GM18511 (cell line): ENCODE results near the gene PCDH1.
"Not testable (repeated sequence)": the region's sequence is repeated elsewhere in the genome, so short reads cannot be mapped to it uniquely, and the experiment has no call there.

Experiments used
- ATAC-seq: cut with Tn5 transposase; IDR thresholded peaks from one replicate; pipeline ENCODE4 v1.9.1; 2021; ENCODE audit warnings: mild to moderate bottlenecking, moderate library complexity; ENCODE audit not compliant: unreplicated experiment

Gene PCDH1

DNA sequence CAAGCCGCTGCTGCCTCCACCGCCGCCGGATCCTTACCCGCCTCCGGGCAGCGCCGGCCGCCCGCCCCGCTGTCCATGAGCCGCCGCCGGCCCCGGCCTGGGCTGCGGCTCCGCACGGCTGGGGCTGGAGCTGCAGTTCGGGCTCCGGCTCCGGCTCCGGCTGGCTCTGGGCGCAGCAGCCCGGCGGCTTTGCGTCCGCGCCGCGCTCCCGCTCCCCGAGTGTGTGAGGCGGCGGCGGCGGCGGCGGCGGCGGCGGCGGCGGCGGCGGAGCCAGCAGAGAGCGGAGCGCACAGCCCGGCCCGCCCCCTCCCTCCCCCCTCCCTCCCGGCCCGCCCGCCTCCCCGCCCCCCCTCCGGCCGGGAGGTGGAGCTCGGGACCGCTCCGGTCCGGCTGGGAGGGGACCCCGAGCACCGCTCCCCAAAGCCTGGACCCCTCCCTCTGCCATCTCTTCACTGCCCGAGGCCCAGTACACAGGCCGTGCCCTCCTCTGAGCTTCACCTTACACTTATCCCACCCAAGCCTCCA is at the start of gene PCDH1:
Gene PCDH1, minus strand, starts transcription at position 225 of the 525 bp plus-strand sequence. Its CDS starts 148 bp downstream, at position 77.
- ATAC-seq, result peak; percentile 14

DNA sequence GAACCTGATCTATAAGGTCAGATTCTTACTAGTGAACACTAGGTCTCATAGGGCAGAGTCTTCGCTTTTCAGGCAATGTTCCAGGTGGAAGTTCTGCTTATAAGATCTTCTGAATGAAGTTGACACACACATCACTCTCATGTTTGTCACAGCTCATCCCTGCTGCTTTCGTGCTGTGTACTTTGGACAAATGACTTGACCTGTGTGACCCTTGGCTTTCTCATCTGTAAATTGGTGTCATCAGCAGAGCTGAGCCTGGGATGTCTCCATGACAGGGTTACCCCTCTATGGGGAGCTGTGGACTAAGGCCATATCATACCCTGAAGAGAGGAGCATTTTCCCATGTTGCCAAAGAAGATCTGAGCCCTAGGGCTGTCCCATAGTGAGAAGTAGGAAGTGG is 48.2 kb upstream of the PCDH1 start:
- ATAC-seq, result no peak

DNA sequence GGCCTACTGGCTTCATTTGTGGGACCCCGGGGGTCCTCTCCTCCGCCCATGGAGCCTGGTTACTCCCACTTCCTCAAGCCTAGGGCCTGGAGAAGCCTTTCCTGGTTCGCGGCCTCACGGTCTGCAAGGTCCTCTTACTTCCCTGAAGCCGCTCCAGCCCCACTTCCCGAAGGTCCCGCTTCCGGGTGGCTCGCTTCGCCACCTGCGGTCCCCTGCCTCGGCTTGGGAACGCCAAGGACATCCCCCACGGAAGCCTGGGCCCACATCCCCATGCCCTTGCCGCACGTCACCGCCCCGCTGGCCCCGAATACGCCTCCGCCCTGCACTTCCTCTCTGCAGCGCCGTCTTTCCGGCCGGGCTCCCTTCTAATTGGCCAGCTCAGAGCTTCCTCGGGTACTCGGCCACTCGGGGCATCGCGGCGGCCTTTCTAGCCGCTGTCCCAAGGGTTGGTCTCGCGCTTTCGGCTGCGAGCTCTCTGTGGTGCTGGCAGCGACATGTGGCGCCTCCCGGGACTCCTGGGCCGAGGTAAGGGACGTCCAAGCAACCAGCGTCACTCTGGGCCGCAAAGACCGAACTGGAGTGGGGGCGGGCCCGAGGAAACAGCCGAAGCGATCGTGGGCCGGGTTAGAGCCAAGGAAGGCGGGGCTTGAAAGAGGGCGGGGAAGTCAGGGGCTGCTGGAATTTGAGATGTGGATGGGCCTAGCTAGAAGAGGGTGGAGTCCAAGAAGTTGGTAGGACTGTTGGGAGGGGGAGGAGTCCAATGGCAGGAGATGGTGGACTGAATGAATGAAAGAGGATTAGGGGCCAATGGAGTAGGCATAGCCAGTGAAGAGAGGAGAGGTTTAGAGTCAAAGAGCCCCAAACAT is 45.5 kb upstream of the PCDH1 start, which contains the start of gene DELE1:
Gene DELE1, plus strand, starts transcription at position 424 of the 866 bp plus-strand sequence. Its CDS starts 71 bp downstream, at position 495.
- peak; percentile 98 for ATAC-seq

DNA sequence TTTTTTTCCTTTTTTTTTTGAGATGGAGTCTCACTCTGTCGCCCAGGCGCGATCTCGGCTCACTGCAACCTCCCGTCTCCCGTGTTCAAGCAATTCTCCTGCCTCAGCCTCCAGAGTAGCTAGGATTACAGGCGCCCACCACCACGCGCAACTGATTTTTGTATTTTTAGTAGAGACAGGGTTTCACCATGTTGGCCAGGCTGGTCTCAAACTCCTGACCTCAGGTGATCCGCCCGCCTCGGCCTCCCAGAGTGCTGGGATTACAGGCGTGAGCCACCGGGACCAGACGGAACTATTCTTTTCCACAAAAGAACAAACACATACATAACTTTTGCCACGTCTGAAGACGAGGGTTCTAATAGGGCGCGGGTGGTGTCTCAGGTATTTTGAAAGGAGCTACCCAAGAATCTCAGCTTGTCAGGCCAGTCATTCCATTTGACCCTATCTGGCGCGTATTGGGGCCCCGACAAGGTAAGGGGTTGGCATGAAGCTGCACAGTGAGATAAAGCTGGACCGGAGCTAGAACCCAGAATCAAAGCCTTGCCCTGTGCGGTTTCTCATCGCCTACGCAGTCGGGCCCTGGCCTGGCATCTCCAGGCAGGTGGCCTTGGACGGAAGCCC is 44.7 kb upstream of the PCDH1 start:
- ATAC-seq, result not testable (repeated sequence)

DNA sequence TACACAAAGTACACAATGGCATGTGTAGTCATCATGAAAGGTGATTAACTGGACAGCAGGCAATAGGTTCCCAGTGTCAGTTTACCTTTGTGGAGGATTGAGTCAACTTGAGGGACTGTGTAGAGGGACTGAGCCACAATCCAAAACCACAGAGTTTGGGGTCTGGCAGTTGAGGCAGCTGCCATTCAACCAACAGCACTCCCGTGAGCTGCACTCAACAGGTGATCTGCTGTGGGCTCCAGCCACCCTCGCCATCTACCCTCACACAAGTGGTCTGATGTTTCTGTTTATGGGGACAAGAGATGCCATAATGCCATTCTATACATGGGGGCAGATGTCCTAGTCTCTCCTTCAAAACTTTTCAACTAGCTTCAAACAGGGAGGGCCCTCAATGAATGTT is 42.6 kb upstream of the PCDH1 start:
- ATAC-seq, result no peak

DNA sequence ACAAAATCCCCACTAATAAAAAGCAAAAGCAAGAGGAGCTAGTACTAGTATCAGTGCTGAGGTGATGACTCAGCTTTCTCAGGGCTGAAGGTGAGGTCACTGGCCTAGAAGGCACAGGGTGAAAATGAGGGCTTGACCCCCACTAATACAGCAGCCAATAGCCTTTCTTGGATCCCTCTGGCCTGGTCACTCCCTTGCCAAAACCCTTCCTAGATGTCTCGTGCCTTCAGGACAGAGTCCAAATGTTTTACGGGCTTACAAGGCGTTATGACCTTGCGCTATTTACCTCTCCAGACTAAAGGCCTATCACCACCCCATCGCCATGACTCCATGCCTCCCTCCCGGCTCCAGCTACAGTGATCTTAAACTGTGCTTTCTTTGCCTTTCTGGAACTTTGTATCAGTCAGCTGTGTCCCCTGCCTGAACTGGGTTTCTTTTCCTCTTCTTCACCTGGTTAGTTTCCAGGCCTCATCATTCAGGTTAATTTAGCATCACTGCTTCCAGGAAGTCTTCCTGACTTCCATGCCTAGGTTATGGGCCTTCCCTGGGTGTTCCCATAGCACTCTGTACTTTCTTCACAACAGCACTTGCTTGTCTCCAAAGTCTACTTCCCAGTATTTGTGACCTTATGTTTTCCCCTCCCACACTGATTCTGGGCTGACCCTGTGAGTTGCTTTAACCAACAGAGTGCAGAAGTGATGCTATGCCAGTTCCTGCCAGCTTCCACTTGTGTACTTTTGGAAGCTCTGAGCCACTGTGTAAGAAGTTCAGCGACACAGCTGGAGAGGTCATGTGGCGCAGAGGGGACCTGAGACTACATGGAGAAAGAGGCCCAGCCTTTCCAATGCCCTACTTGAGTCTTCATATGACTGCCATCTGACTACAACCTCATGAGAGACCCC is 41.3 kb upstream of the PCDH1 start:
- no peak for ATAC-seq

DNA sequence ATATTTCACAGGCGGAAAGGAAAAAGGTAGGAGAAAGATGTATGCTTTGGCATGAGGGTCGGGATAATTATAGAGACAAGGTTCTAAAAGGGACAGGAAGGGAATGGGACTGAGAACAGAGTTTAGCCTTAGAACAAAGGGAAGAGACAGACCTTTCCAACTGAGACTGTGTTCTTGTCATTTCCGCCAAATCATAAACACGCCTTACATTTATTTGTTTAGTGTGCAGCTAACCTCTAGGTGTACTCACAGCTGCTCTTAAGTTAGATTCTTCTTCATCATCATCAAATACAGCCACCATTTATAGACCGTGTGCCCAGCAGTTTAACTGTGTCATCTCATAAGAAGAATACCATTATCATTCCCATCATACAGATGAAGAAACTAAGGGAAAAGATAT is 39.5 kb upstream of the PCDH1 start:
- ATAC-seq, result no peak

DNA sequence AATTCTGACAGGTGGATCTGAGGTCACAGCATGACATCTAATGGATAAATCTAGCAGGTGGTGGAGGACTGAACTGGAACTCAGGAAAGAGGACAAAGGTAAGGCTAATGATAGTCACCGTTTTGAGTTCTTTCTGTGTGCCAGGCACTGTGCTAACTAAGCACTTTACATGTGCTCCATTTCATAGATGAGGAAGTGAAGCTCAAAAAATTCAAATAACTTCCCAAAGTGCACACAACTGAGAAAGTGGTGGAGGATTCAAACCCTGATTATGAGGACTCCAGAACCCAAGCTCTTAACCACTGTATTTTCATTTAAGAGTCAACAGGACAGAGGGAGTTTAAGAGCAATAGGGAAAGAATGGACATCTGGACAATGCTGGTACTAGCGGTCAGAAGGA is 38.3 kb upstream of the PCDH1 start:
- ATAC-seq, result no peak

DNA sequence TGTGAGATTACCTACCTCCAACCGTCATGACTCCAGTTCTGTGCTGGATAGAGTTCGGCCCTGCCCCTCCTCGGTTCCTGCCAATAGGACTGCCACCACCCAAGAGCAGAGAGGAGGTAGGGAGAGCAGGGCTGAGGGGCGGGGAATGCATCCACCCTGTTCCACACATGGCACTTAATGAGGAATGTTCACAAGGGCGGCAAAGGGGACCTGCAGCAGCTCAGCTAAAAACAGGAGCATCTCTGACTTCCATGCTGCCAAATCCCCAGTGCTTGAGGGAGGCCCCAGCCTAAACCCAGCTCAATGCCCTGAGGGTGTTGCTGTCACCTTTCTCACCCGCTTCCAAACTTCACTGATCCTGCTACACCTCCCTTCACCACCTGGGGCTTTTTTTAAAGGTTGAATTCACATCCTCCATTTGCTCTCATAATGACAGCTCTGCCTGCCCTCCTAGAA is 37.7 kb upstream of the PCDH1 start:
- no peak for ATAC-seq

DNA sequence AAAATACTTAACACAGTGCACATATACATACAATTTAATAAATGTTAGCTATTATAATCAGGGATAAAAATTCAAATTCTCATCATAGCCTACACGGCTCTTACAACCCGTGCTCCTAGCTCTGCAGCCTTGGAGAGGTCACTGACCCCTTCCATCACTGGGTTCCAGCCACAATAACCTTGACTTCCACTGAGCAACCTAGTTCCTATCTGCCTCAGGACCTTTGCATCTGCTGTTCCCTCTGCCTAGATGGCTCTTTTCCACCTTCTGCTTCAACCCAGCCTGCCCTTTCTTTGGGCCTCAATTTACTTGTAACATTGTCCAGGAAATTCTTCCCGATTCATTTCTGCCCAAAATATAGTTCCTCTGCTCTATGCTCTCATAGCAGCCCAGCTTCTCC is 36.6 kb upstream of the PCDH1 start:
- ATAC-seq, result no peak

DNA sequence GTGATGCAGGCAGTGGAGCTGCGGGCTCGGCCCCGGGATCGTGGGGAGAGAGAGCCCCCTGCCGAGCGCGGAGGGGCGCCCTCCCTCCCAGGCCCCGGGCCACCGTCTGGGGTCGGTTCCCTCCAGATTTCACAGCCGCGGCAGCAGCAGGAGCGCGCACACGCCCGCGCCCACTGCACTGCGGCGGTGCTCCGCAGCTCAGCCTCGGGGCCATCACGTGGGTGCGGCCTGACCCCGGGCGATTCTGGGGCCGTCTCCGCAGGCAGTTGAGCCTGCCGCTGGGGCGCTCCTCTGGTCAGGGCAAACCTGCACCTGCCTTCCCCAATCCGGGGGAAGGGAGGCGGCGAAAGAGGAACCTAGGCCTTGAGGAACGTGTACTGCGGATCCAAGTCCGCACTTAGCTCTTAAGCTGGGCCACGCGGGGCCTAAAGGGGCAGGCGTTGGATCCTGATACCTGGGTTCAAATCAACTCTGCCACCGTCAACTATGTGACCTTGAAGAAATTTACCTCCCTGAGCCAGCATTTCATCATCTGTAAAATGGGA is 36.1 kb upstream of the PCDH1 start:
- ATAC-seq, result peak; percentile 82

DNA sequence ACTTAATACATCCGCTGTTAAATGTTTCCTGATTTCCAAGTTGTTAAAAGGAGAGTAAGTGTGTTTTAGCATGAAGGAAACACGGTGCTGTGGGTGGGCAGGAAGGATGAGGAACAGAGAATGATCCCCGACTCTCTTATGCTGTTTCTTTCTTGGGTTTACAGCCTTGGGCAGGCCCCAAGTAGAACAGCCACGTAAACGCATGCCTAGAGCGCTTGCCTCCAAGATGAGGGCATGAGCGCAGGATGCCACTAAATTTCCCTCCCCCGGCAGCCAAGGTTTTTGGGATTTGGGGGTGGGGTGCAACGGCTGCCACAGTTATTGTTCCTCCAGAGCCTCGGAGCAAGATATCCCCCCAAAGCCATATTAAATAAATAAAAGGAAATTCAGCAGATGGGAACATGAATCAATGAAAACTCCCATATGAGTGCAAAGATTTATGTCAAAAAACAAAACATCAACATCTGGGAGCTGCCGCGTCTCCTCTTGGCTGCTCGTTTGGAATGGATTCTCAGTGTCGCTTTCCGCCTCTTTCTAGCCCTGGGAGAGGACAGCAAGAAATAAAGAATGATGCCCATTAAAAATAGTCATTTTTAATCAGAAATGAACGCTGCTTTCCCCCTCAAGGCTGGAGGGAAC is 35.5 kb upstream of the PCDH1 start:
- no peak for ATAC-seq

DNA sequence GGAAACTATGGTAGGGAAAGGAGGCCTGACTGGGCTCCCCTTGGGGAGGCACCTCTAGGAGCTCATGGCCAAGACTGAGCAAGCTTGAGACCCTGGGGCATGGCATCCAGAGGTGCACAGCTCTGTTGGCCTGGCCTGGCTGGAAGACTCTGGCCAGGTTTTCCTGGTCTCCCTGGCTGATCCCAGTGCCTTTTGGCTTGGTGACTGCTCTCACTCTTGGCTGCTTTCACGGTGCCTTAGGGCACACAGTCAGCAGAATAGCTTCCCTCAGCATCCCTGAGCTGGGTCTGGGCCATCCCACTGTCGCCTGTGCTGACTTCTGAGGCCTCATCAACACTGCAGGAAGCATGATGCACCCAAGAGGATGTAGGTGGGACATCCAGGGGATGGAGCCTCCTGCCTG is 32.1 kb upstream of the PCDH1 start:
- ATAC-seq, result no peak

DNA sequence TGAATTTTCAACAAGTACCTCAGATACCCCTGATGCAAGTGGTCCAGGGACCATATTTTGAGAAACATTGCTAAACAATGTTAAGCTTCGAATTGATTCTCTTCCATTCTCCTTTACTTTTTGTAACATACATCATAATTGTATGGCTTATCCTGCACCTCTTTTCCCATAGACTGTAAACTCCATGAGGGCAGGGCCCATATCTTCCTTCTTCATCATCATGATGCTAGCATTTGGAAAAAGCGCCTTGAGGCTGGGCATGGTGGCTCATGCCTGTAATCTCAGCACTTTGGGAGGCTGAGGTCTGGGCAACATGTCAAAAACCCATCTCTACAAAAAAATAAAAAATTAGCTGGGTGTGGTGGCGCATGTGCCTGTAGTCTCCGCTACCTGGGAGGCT is 31.0 kb upstream of the PCDH1 start:
- no peak for ATAC-seq

DNA sequence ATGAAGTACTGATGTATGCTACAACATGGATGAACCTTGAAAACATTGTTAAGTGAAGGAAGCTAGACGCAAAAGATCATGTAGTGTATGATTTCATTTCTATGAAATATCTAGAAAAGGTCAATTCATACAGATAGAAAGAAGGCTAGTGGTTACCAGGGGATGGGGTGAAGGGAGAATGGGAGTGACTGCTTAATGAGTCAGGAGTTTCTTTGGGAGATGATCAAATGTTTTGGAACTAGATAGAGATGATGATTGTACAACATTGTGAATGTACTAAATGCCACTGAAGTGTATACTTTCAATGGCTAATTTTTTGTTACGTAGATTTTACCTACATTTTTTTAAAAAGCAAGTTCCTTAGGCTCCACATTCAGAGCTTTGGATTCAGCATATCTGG is 30.6 kb upstream of the PCDH1 start:
- ATAC-seq, result no peak

DNA sequence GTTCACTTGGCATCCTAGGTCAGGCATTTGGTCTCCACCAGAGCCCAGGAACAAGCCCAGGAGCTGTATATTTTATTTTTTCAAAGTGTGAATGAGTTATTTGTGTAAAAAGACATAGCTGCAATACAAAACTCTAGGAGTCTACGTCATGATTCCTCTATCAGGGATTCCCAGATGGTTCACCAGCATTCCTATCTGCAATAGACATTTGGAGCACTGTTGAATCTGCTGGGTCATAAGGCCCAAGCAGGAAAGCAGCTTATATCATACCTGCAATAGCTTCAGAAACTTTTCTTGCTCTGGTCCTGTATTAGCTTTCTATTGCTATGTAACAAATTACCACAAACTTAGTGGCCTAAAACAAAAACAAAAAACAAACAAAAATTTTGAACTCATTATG is 28.8 kb upstream of the PCDH1 start:
- ATAC-seq, result no peak

DNA sequence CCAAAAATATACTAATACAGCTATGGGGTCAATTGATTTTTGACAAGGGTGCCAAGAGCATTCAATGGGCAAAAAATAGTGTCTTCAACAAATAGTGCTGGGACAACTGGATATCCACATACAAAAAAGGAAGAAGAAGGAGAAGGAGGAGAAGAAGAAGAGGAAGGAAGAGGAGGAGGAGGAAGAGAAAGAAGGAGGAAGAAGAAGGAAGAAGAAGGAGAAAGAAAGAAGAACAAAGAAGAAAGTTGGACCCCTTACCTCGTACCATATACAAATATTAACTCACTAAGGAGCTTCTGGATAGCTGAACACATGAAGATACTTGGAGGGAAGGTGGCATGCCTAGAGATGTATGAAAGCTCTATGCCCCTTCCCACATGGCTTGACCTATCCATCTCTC is 28.3 kb upstream of the PCDH1 start:
- no peak for ATAC-seq

DNA sequence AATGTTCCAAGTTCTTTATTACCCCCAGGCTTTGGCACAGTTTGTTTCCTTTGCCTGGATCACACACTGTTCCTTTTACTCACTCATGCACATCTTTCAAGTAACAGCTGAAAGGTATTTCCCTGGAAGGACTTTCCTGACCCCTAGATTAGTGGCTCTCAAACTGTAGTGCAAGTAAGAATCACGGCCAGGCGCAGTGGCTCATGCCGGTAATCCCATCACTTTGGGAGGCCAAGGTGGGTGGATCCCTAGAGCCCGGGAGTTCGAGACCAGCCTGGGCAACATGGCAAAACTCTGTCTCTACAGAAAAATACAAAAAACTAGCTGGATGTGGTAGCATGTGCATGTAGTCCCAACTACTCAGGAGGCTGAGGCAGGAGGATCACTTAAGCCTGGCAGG is 26.3 kb upstream of the PCDH1 start:
- ATAC-seq, result no peak

DNA sequence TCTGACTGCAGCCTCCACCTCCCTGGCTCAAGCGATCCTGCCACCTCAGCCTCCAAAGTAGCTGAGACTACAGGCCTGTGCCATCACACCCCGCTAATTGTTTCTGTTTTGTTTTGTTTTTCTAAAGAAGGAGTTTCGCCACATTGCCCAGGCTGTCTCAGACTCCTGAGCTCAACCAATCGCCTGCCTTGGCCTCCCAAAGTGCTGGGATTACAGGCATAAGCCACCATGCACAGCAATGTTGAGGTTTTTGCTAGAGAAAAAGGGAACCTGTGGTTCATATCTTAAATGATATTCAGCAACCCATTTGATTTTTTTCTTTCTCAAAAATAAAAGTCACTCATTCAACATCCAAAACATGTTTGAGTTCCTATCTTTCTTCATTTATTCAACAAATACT is 25.1 kb upstream of the PCDH1 start:
- no peak for ATAC-seq
